Measurements from ENCODE around the gene PIAS2.

DNA sequence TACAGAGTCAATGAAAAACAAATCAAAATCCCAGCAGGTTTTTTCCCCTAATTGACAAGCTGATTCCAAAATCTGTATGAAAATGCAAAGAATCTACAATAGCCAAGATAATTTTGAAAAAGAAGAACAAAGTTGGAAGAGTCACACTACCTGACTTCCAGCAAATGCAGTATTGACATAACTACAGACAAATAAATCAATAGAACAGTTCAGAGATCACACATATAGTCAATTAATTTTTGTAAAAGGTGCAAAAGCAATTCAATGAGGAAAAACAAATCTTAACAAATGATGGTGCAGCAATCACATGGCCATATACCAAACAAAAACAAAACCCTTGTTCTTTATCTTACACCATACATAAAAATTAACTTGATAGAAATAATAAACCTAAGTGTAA is 85.9 kb downstream of the PIAS2 start:
- TF ChIP-seq, protein P1, sequence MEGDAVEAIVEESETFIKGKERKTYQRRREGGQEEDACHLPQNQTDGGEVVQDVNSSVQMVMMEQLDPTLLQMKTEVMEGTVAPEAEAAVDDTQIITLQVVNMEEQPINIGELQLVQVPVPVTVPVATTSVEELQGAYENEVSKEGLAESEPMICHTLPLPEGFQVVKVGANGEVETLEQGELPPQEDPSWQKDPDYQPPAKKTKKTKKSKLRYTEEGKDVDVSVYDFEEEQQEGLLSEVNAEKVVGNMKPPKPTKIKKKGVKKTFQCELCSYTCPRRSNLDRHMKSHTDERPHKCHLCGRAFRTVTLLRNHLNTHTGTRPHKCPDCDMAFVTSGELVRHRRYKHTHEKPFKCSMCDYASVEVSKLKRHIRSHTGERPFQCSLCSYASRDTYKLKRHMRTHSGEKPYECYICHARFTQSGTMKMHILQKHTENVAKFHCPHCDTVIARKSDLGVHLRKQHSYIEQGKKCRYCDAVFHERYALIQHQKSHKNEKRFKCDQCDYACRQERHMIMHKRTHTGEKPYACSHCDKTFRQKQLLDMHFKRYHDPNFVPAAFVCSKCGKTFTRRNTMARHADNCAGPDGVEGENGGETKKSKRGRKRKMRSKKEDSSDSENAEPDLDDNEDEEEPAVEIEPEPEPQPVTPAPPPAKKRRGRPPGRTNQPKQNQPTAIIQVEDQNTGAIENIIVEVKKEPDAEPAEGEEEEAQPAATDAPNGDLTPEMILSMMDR (conservative IDR thresholded peaks at IDR 0.05; ENCODE audit: low read depth, low read length): no peak
- no peak for TF ChIP-seq EZH2 (IDR thresholded peaks at IDR 0.05; ENCODE audit: borderline replicate concordance, low read depth, low read length, poor library complexity, severe bottlenecking)
